H1 (cell line): ENCODE results near the gene PPP1R3E. TPM values are rescaled to one million over a fixed set of nuclear protein-coding genes. Genes with fewer than 3 reads are reported as not detected.
"Not testable (repeated sequence)": the region's sequence is repeated elsewhere in the genome, so short reads cannot be mapped to it uniquely, and the experiment has no call there.

Experiments used
- CTCF ChIA-PET: fragments of 300-600 bp; sonication (Branson Sonifier 250); formaldehyde crosslinking; loops from one replicate; lab custom pipeline; 2021; ENCODE audit not compliant: partially characterized antibody; lab: Charles Lee
- POLR2A ChIA-PET: fragments of 300-600 bp; sonication (Branson Sonifier 250); formaldehyde crosslinking; loops from one replicate; lab custom pipeline; 2021; ENCODE audit warnings: inconsistent platforms; ENCODE audit not compliant: partially characterized antibody; lab: Charles Lee
- DNase-seq, 2 experiments: peaks; one replicate each; pipeline versions ENCODE4 v3.0.0 to v3.0.0-alpha.2; 2010 to 2022; ENCODE audit warnings: low spot score in 2 of 2, low read depth in 1 of 2, mixed read lengths in 1 of 2
- FAIRE-seq: peaks from 2 replicates; lab custom pipeline; 2011; peaks lifted over from hg19 to GRCh38; lab: Jason Lieb, UNC
- H2AFZ ChIP-seq: 2 replicates; pipeline ENCODE4 v1.8.1; 2012; ENCODE audit warnings: low read length, inconsistent platforms
- H2AK5ac ChIP-seq: 2 replicates; pipeline ENCODE4 v1.6.1; 2013; ENCODE audit warnings: low read depth, low read length
- H2BK120ac ChIP-seq: replicated peaks from 2 replicates; pipeline ENCODE3; 2013; ENCODE audit warnings: low read depth, low read length, inconsistent platforms
- H2BK12ac ChIP-seq: 2 replicates; pipeline ENCODE4 v1.6.1; 2013; ENCODE audit warnings: low read depth, low read length
- H2BK15ac ChIP-seq: 2 replicates; pipeline ENCODE4 v1.6.1; 2013; ENCODE audit warnings: low read length
- H2BK20ac ChIP-seq: 2 replicates; pipeline ENCODE4 v1.6.1; 2013; ENCODE audit warnings: low read length
- H2BK5ac ChIP-seq: 2 replicates; pipeline ENCODE4 v1.6.1; 2013; ENCODE audit warnings: low read depth, low read length
- H3K14ac ChIP-seq: 2 replicates; pipeline ENCODE4 v1.6.1; 2013; ENCODE audit warnings: inconsistent platforms; ENCODE audit not compliant: insufficient read length
- H3K18ac ChIP-seq: 2 replicates; pipeline ENCODE4 v1.6.1; 2013; ENCODE audit warnings: low read length; ENCODE audit errors: extremely low read depth
- H3K23ac ChIP-seq: 2 replicates; pipeline ENCODE4 v1.6.1; 2013; ENCODE audit warnings: inconsistent platforms; ENCODE audit not compliant: insufficient read length
- H3K23me2 ChIP-seq: 2 replicates; pipeline ENCODE4 v1.6.1; 2013; ENCODE audit warnings: low read depth, low read length
- H3K27ac ChIP-seq: 2 replicates; pipeline ENCODE4 v1.6.1; 2011; ENCODE audit warnings: low read depth, low read length, inconsistent platforms
- H3K27me3 ChIP-seq, 4 experiments: replicated peaks in 1 of 4; 1 replicate in 1 of 4; 2 replicates in 3 of 4; pipeline versions ENCODE4 v1.6.1 to v1.8.1; 2011 to 2013; ENCODE audit warnings: low read length in 3 of 4, mild to moderate bottlenecking in 3 of 4, inconsistent platforms in 2 of 4, mixed read lengths in 2 of 4, moderate library complexity in 1 of 4; ENCODE audit not compliant: control insufficient read depth in 3 of 4, insufficient read depth in 3 of 4; ENCODE audit errors: extremely low read depth in 1 of 4
- H3K36me3 ChIP-seq, 4 experiments: 2 replicates each; pipeline versions ENCODE4 v1.6.1 to v1.8.1; 2011 to 2013; ENCODE audit warnings: mild to moderate bottlenecking in 4 of 4, low read length in 3 of 4, moderate library complexity in 2 of 4, control low read depth in 1 of 4, inconsistent platforms in 1 of 4; ENCODE audit not compliant: insufficient read depth in 4 of 4, control insufficient read depth in 2 of 4
- H3K4ac ChIP-seq: replicated peaks from 2 replicates; pipeline ENCODE3; 2013; ENCODE audit warnings: low read length, low read depth, mixed read lengths, inconsistent platforms; ENCODE audit not compliant: insufficient read length
- H3K4me1 ChIP-seq, 4 experiments: replicated peaks in 1 of 4; 1 replicate in 1 of 4; 2 replicates in 3 of 4; pipeline versions ENCODE4 v1.6.1 to v1.8.1; 2011 to 2013; ENCODE audit warnings: low read length in 3 of 4, inconsistent platforms in 2 of 4, mixed read lengths in 1 of 4; ENCODE audit not compliant: insufficient read depth in 4 of 4, control insufficient read depth in 3 of 4
- H3K4me2 ChIP-seq, 2 experiments: 2 replicates each; pipeline versions ENCODE4 v1.6.1 to v1.8.1; 2011 to 2013; ENCODE audit warnings: low read depth in 2 of 2, low read length in 2 of 2, control low read depth in 1 of 2, inconsistent platforms in 1 of 2, mild to moderate bottlenecking in 1 of 2; ENCODE audit not compliant: insufficient read depth in 1 of 2
- H3K4me3 ChIP-seq, 4 experiments: fragments of 200-600, 300-600 bp in 1 of 4; sonication (generic), shearing (Covaris generic), sonication (Bioruptor Twin) in 1 of 4; 2 replicates each; pipeline versions ENCODE4 v1.5.1 to v1.8.1; 2011 to 2016; ENCODE audit warnings: low read length in 4 of 4, low read depth in 3 of 4, control low read depth in 2 of 4, inconsistent platforms in 2 of 4, mild to moderate bottlenecking in 2 of 4, mixed read lengths in 1 of 4, moderate library complexity in 1 of 4; ENCODE audit not compliant: insufficient read depth in 2 of 4; ENCODE audit errors: extremely low read depth in 1 of 4
- H3K56ac ChIP-seq: replicated peaks from 2 replicates; pipeline ENCODE3; 2013; ENCODE audit warnings: low read depth, mild to moderate bottlenecking, mixed read lengths, low read length, inconsistent platforms; ENCODE audit not compliant: insufficient read length
- H3K79me1 ChIP-seq: 2 replicates; pipeline ENCODE4 v1.6.1; 2013; ENCODE audit warnings: low read depth, low read length, control low read depth
- H3K79me2 ChIP-seq, 2 experiments: 2 replicates each; pipeline versions ENCODE4 v1.6.1 to v1.8.1; 2012 to 2013; ENCODE audit warnings: low read length in 2 of 2, mild to moderate bottlenecking in 2 of 2, inconsistent platforms in 1 of 2; ENCODE audit not compliant: insufficient read depth in 2 of 2, control insufficient read depth in 1 of 2
- H3K9ac ChIP-seq, 4 experiments: replicated peaks in 1 of 4; 1 replicate in 1 of 4; 2 replicates in 3 of 4; pipeline versions ENCODE4 v1.6.1 to v1.8.1; 2011 to 2013; ENCODE audit warnings: low read depth in 3 of 4, low read length in 3 of 4, control low read depth in 2 of 4, mild to moderate bottlenecking in 2 of 4, moderate library complexity in 2 of 4, inconsistent platforms in 1 of 4; ENCODE audit errors: extremely low read depth in 1 of 4
- H3K9me3 ChIP-seq, 2 experiments: 2 replicates each; pipeline versions ENCODE4 v1.6.1 to v1.8.1; 2012 to 2013; ENCODE audit warnings: mild to moderate bottlenecking in 2 of 2, moderate library complexity in 2 of 2, control low read depth in 1 of 2, inconsistent platforms in 1 of 2, low read depth in 1 of 2, low read length in 1 of 2, mixed read lengths in 1 of 2; ENCODE audit not compliant: insufficient read depth in 2 of 2
- H4K20me1 ChIP-seq, 2 experiments: replicated peaks in 1 of 2; 2 replicates each; pipeline versions ENCODE3 to v1.8.1; 2011 to 2013; ENCODE audit warnings: inconsistent platforms in 2 of 2, low read length in 2 of 2, mild to moderate bottlenecking in 1 of 2; ENCODE audit not compliant: insufficient read depth in 2 of 2, control insufficient read depth in 1 of 2
- H4K5ac ChIP-seq: 2 replicates; pipeline ENCODE4 v1.6.1; 2013; ENCODE audit warnings: low read length, low read depth, mixed read lengths, inconsistent platforms; ENCODE audit not compliant: insufficient read length
- H4K8ac ChIP-seq: 2 replicates; pipeline ENCODE4 v1.8.0; 2013; ENCODE audit warnings: mild to moderate bottlenecking, moderate library complexity, low read length, inconsistent platforms; ENCODE audit not compliant: insufficient read depth; ENCODE audit errors: extremely low read depth
- H4K91ac ChIP-seq: replicated peaks from 2 replicates; pipeline ENCODE3; 2013; ENCODE audit warnings: low read length, mixed read lengths, inconsistent platforms; ENCODE audit not compliant: insufficient read length
- WGBS, 2 experiments: shearing (Covaris generic) in 1 of 2; methylation state at CpG; one replicate each; pipeline versions ENCODE4 v1.1.6 to v1.1.7; 2013 to 2015; ENCODE audit warnings: low lambda C conversion rate in 2 of 2, mixed read lengths in 2 of 2, inconsistent platforms in 1 of 2, low coverage in 1 of 2, missing lambda C conversion rate in 1 of 2; ENCODE audit not compliant: insufficient replicate concordance in 2 of 2, insufficient coverage in 1 of 2, insufficient read length in 1 of 2; ENCODE audit errors: extremely low coverage in 1 of 2, missing lambda C conversion rate in 1 of 2; 5-methylcytosine and 5-hydroxymethylcytosine counted together
- polyA plus RNA-seq, 7 experiments: library from polyadenylated mRNA; depleted of rRNA in 3 of 7; stranded (reverse) in 5 of 7; unstranded in 2 of 7; fragments of >200 nt in 5 of 7; fragments of 200-250 nt in 2 of 7; gene quantifications; 1 replicate in 5 of 7; 2 replicates in 1 of 7; 4 replicates in 1 of 7; pipeline versions ENCODE4 v1.2.1 to v1.2.3, GENCODE V29; 2011 to 2013; ENCODE audit warnings: missing spikeins in 2 of 7, mixed read lengths in 2 of 7
- total RNA-seq: library from RNA; stranded (reverse); fragmentation: NEBNext Ultra II Directional; extraction: Animal tissue kit (Norgen Biotek cat#: 25700); gene quantifications from 2 replicates; pipeline ENCODE4 v1.2.1, GENCODE V29; 2021

Gene PPP1R3E
- total and polyA plus RNA-seq, 2 of the 8 experiments (the other 6 are each of a cell fraction or from before 2014, with no cell fraction given): 4.4 to 4.7 TPM

DNA sequence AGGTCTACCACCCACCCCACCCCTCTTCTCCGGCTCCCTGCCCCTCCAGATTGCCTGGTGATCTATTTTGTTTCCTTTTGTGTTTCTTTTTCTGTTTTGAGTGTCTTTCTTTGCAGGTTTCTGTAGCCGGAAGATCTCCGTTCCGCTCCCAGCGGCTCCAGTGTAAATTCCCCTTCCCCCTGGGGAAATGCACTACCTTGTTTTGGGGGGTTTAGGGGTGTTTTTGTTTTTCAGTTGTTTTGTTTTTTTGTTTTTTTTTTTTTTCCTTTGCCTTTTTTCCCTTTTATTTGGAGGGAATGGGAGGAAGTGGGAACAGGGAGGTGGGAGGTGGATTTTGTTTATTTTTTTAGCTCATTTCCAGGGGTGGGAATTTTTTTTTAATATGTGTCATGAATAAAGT is 23.1 kb upstream of the PPP1R3E start:
- H3K27ac ChIP-seq, FAIRE-seq: not testable (repeated sequence)

More for the DNA sequence above, 23.1 kb upstream of the PPP1R3E start:
- peaks cover 11 to 17% of the 10 kb centered on the region in 2 experiments for H3K79me2 ChIP-seq
- H3K4me3 ChIP-seq, H3K4me2 ChIP-seq, DNase-seq, H4K91ac ChIP-seq, H2BK15ac ChIP-seq, H3K9ac ChIP-seq, H3K9me3 ChIP-seq, H2BK120ac ChIP-seq, H3K79me1 ChIP-seq, H4K20me1 ChIP-seq, H4K8ac ChIP-seq, H2AFZ ChIP-seq, H2BK20ac ChIP-seq, H2AK5ac ChIP-seq, H3K4ac ChIP-seq, H3K18ac ChIP-seq, H2BK5ac ChIP-seq, H3K23me2 ChIP-seq, H3K14ac ChIP-seq, H3K56ac ChIP-seq, H4K5ac ChIP-seq, H2BK12ac ChIP-seq, H3K27me3 ChIP-seq, H3K4me1 ChIP-seq, H3K23ac ChIP-seq: not testable (repeated sequence)
- peaks cover 9 to 35% (median 24%) of the 10 kb centered on the region in 4 experiments; a peak in 7 of 8 replicates for H3K36me3 ChIP-seq
- ChIA-PET CTCF (interaction anchor here (0.7 to 4.9 kb wide), 10 partner anchors 10 to 234 kb away, joined by 3 to 78 read pairs (median 18); partner anchors contain the start of genes CMTM5, EFS and SLC22A17), POLR2A (interaction anchor here (0.7 to 4.0 kb wide), 9 partner anchors 19 to 213 kb away, joined by 3 to 21 read pairs (median 5); partner anchors contain the start of gene BCL2L2)
- 89% methylated on average over 5 of the region's 5 CpGs; no CpG with 5 or more reads in 1 of the 2 experiments for WGBS, 2 experiments
